ENCODE results near the gene XXYLT1. TPM values are rescaled to one million over a fixed set of nuclear protein-coding genes. Genes with fewer than 3 reads are reported as not detected.

XXYLT1 gene
- total and polyA plus RNA-seq, 10 of the 15 experiments (the other 5 are each of a cell fraction or from before 2014, with no cell fraction given), result 1.2 to 14.2 (median 9.3) TPM

DNA sequence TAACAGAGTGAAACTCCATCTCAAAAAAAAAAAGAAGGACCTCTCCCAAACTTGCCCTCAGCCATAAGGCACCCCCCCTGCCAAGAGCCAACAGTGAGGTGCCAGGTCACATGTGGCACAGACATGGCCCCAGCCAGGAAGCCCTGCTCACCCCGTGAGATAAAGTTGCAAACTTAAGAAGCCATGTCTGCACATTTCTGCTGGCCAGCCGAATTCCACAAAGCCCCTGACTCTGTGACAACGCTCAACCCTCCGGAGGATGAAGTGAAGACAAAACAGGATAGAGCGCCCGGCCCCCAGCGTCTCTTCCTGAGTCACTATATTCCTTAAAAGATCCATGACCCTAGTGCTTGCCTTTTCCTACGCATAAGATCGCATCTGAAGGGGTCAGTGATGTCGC is 188.1 kb downstream of the XXYLT1 start:
- FAIRE-seq, result no peak

More for the DNA sequence above, 188.1 kb downstream of the XXYLT1 start:
- H3K79me2 ChIP-seq (ENCODE audit: control insufficient read depth, insufficient read depth, low read length), result no peaks in the 10 kb centered on the region
- H3K27me3 ChIP-seq (replicated peaks in 1 of 2; ENCODE audit: control insufficient read depth in 2 of 2, insufficient read depth in 2 of 2, low read length in 1 of 2), result no peaks in the 10 kb centered on the region
- no TSS peak for BruUV-seq (replicated peaks)
- WGBS (ENCODE audit: insufficient coverage, insufficient replicate concordance, low lambda C conversion rate, missing lambda C conversion rate), result 89% methylated on average over 10 of the region's 10 CpGs
- H3K9ac ChIP-seq (ENCODE audit: control insufficient read depth, insufficient read depth, low read length), result no peak overlapping the region
- no peak for TF ChIP-seq BCL11A (IDR thresholded peaks at IDR 0.05; ENCODE audit: low read depth, low read length)
- no peak for TF ChIP-seq SREBF1 (IDR thresholded peaks at IDR 0.05; ENCODE audit: low read length)
- TF ChIP-seq, protein P1, sequence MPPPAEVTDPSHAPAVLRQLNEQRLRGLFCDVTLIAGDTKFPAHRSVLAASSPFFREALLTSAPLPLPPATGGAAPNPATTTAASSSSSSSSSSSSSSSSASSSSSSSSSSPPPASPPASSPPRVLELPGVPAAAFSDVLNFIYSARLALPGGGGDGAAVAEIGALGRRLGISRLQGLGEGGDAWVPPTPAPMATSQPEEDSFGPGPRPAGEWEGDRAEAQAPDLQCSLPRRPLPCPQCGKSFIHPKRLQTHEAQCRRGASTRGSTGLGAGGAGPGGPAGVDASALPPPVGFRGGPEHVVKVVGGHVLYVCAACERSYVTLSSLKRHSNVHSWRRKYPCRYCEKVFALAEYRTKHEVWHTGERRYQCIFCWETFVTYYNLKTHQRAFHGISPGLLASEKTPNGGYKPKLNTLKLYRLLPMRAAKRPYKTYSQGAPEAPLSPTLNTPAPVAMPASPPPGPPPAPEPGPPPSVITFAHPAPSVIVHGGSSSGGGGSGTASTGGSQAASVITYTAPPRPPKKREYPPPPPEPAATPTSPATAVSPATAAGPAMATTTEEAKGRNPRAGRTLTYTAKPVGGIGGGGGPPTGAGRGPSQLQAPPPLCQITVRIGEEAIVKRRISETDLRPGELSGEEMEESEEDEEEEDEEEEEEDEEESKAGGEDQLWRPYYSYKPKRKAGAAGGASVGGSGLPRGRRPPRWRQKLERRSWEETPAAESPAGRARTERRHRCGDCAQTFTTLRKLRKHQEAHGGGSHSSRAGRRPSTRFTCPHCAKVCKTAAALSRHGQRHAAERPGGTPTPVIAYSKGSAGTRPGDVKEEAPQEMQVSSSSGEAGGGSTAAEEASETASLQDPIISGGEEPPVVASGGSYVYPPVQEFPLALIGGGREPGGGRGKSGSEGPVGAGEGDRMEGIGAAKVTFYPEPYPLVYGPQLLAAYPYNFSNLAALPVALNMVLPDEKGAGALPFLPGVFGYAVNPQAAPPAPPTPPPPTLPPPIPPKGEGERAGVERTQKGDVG (CRISPR knock-in tag; IDR thresholded peaks at IDR 0.05), result no peak
- TF ChIP-seq, protein P2, sequence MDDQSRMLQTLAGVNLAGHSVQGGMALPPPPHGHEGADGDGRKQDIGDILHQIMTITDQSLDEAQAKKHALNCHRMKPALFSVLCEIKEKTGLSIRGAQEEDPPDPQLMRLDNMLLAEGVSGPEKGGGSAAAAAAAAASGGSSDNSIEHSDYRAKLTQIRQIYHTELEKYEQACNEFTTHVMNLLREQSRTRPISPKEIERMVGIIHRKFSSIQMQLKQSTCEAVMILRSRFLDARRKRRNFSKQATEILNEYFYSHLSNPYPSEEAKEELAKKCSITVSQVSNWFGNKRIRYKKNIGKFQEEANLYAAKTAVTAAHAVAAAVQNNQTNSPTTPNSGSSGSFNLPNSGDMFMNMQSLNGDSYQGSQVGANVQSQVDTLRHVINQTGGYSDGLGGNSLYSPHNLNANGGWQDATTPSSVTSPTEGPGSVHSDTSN (IDR thresholded peaks at IDR 0.05; ENCODE audit: insufficient replicate concordance, low read depth, low read length), result no peak
- TF ChIP-seq, protein P3, sequence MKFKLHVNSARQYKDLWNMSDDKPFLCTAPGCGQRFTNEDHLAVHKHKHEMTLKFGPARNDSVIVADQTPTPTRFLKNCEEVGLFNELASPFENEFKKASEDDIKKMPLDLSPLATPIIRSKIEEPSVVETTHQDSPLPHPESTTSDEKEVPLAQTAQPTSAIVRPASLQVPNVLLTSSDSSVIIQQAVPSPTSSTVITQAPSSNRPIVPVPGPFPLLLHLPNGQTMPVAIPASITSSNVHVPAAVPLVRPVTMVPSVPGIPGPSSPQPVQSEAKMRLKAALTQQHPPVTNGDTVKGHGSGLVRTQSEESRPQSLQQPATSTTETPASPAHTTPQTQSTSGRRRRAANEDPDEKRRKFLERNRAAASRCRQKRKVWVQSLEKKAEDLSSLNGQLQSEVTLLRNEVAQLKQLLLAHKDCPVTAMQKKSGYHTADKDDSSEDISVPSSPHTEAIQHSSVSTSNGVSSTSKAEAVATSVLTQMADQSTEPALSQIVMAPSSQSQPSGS (IDR thresholded peaks at IDR 0.05; ENCODE audit: low read length), result no peak
- no peak for TF ChIP-seq POU2F2 (IDR thresholded peaks at IDR 0.05; ENCODE audit: borderline replicate concordance, low read depth, low read length)
- no peak for TF ChIP-seq SIX5 (IDR thresholded peaks at IDR 0.05; ENCODE audit: low read depth, low read length, severe bottlenecking)
- TF ChIP-seq TCF7 (IDR thresholded peaks at IDR 0.05; ENCODE audit: borderline replicate concordance), result no peak
- TF ChIP-seq MTA2 (IDR thresholded peaks at IDR 0.05; ENCODE audit: low read depth), result no peak
- TF ChIP-seq HCFC1 (IDR thresholded peaks at IDR 0.05; ENCODE audit: low read length), result no peak
- no peak for TF ChIP-seq NFYA (IDR thresholded peaks at IDR 0.05; ENCODE audit: borderline replicate concordance, low read depth, low read length)
- no peak for TF ChIP-seq YBX1 (IDR thresholded peaks at IDR 0.05)
- in situ Hi-C loops (cut with MboI) (no loop called here), intact Hi-C loops (cut with micrococcal nuclease; ENCODE audit: unreplicated experiment) (no loop called here)
- ChIA-PET CTCF (no interaction called here), RAD21 (ENCODE audit: unreplicated experiment) (no interaction called here), POLR2A (no interaction called here), SMC1A (ENCODE audit: uncharacterized antibody, unreplicated experiment) (no interaction called here)
- DNase-seq (ENCODE audit: low read depth, low spot score) (no peak), ATAC-seq (no peak)
- no peaks in the 10 kb centered on the region for H3K36me3 ChIP-seq (ENCODE audit: control insufficient read depth in 2 of 2, insufficient read depth in 2 of 2, low read length in 1 of 2)
- H3K4me1 ChIP-seq (ENCODE audit: control insufficient read depth, insufficient read depth, low read length), result peaks cover 8% of the 10 kb centered on the region
- no peak overlapping the region for H3K4me2 ChIP-seq (ENCODE audit: control insufficient read depth, insufficient read depth)
- no peaks in the 10 kb centered on the region for H3K9me3 ChIP-seq (replicated peaks; ENCODE audit: control insufficient read depth, insufficient read depth, low read length)
- H3K4me3 ChIP-seq, result no peak overlapping the region
- no peak overlapping the region for H2AFZ ChIP-seq (ENCODE audit: control insufficient read depth, low read depth, low read length)
- H3K27ac ChIP-seq (ENCODE audit: control insufficient read depth, insufficient read depth), result no peak overlapping the region
- H4K20me1 ChIP-seq (ENCODE audit: control insufficient read depth, insufficient read depth), result no peaks in the 10 kb centered on the region
